Body of pancreas (tissue), 4 donors: ENCODE results near the gene NDST4. TPM values are rescaled to one million over a fixed set of nuclear protein-coding genes. Genes with fewer than 3 reads are reported as not detected.

Source experiments
- ATAC-seq: fragments of 150-250 bp; one replicate; pipeline ENCODE4 v1.9.1; 2016
- DNase-seq, 4 donors: peaks; one replicate each; pipeline ENCODE4 v3.0.0-alpha.2; 2019
- H3K27ac ChIP-seq, 4 donors: fragments of 200-600 bp; sonication (generic); 1 replicate in 3 of 4; 2 replicates in 1 of 4; pipeline versions ENCODE4 v1.5.1 to v1.6.1; 2016 to 2019; ENCODE audit warnings: mild to moderate bottlenecking in 1 of 4, mixed read lengths in 1 of 4, moderate library complexity in 1 of 4
- H3K27me3 ChIP-seq, 2 donors: fragments of 200-600 bp; sonication (generic); one replicate each; pipeline ENCODE4 v1.6.0; 2016; ENCODE audit warnings: mild to moderate bottlenecking in 1 of 2
- H3K36me3 ChIP-seq, 2 donors: fragments of 200-600 bp; sonication (generic); replicated peaks in 1 of 2; 2 replicates each; pipeline ENCODE4 v1.5.1; 2016; ENCODE audit warnings: low read depth in 2 of 2; ENCODE audit not compliant: insufficient read depth in 1 of 2
- H3K4me1 ChIP-seq: fragments of 200-600 bp; sonication (generic); one replicate; pipeline ENCODE4 v1.6.0; 2016
- H3K4me3 ChIP-seq, 2 donors: fragments of 200-600 bp; sonication (generic); 1 replicate in 1 of 2; 2 replicates in 1 of 2; pipeline ENCODE4 v1.5.1; 2016 to 2019
- H3K9me3 ChIP-seq, 3 donors: fragments of 200-600 bp; sonication (generic); 1 replicate in 2 of 3; 2 replicates in 1 of 3; pipeline ENCODE4 v1.5.1; 2016
- CTCF ChIP-seq, 7 experiments: fragments of 450-650 bp in 4 of 7; fragments of 200-600 bp in 3 of 7; sonication (generic) in 3 of 7; IDR thresholded peaks; one replicate each; pipeline ENCODE4 v1.5.1; 2016 to 2019; ENCODE audit warnings: antibody characterized with exemption in 7 of 7
- POLR2A ChIP-seq, 3 donors: fragments of 450-650 bp; IDR thresholded peaks; one replicate each; pipeline ENCODE4 v1.6.1; 2016; ENCODE audit warnings: antibody characterized with exemption in 3 of 3, mild to moderate bottlenecking in 2 of 3
- WGBS, 2 donors: methylation state at CpG; one replicate each; pipeline ENCODE4 v1.1.5; 2017; 5-methylcytosine and 5-hydroxymethylcytosine counted together
- intact Hi-C: fragments of 100-400 bp; cut with DNase I; formaldehyde crosslinking; loops from one replicate; pipeline ENCODE4 v1.15.1; 2023
- total RNA-seq, 2 donors: library from RNA; depleted of rRNA; stranded (reverse); fragments of >200 nt; gene quantifications; one replicate each; pipeline ENCODE4 v1.1.0, GENCODE V29; 2016

The NDST4 gene
- total RNA-seq, 2 donors from 2014 or later: not detected

GRCh38 chr4:114927881-114928280, 185.5 kb downstream of the NDST4 start:
- Histone ChIP-seq H3K36me3 (no peaks in the 10 kb centered on the region), H3K4me1 (no peaks in the 10 kb centered on the region), H3K27me3 (no peaks in the 10 kb centered on the region), H3K4me3 (no peak overlapping the region), H3K27ac (no peak overlapping the region), H3K9me3 (no peaks in the 10 kb centered on the region)
- WGBS, 2 donors: 92 to 97% methylated on average over 2 of the region's 2 CpGs
- no peak for TF ChIP-seq CTCF (IDR thresholded peaks at IDR 0.05)
- no peak for TF ChIP-seq POLR2A (IDR thresholded peaks at IDR 0.05)
- intact Hi-C loops: no loop called here
- DNase-seq (no peak), ATAC-seq (no peak)

- DNase-seq (no peak), ATAC-seq (no peak)
- Histone ChIP-seq H3K4me3 (no peak overlapping the region), H3K27ac (no peak overlapping the region), H3K27me3 (no peaks in the 10 kb centered on the region), H3K4me1 (peaks cover 5% of the 10 kb centered on the region), H3K9me3 (no peaks in the 10 kb centered on the region), H3K36me3 (no peaks in the 10 kb centered on the region)
- TF ChIP-seq POLR2A (IDR thresholded peaks at IDR 0.05) (no peak), CTCF (IDR thresholded peaks at IDR 0.05) (no peak)
- intact Hi-C loops: no loop called here
Observed at GRCh38 chr4:114926583-114926982, 186.8 kb downstream of the NDST4 start.

- 74 to 84% methylated on average over 1 of the region's 1 CpG for WGBS, 2 donors
- intact Hi-C loops: no loop called here
- no peak overlapping the region for H3K4me3 ChIP-seq
- ATAC-seq (no peak), DNase-seq (no peak)
- no peaks in the 10 kb centered on the region for H3K36me3 ChIP-seq
- peaks cover 5% of the 10 kb centered on the region for H3K4me1 ChIP-seq
- H3K9me3 ChIP-seq: no peaks in the 10 kb centered on the region
- no peak overlapping the region for H3K27ac ChIP-seq
- no peak for TF ChIP-seq CTCF (IDR thresholded peaks at IDR 0.05)
- no peak for TF ChIP-seq POLR2A (IDR thresholded peaks at IDR 0.05)
- H3K27me3 ChIP-seq: no peaks in the 10 kb centered on the region
Observed at GRCh38 chr4:114924311-114924710, 189.1 kb downstream of the NDST4 start.

GRCh38 chr4:114922592-114922933, 190.9 kb downstream of the NDST4 start:
- Histone ChIP-seq H3K4me1 (peaks cover 5% of the 10 kb centered on the region), H3K4me3 (no peak overlapping the region), H3K27ac (no peak overlapping the region), H3K9me3 (no peaks in the 10 kb centered on the region), H3K36me3 (no peaks in the 10 kb centered on the region), H3K27me3 (no peaks in the 10 kb centered on the region)
- intact Hi-C loops: no loop called here
- WGBS, 2 donors: 67 to 82% methylated on average over 3 of the region's 3 CpGs
- no peak for TF ChIP-seq POLR2A (IDR thresholded peaks at IDR 0.05)
- no peak for TF ChIP-seq CTCF (IDR thresholded peaks at IDR 0.05)
- ATAC-seq (no peak), DNase-seq (no peak)

GRCh38 chr4:114921790-114922591, 191.4 kb downstream of the NDST4 start:
- H3K27ac ChIP-seq: no peak overlapping the region
- no peak for TF ChIP-seq POLR2A (IDR thresholded peaks at IDR 0.05)
- no peak for TF ChIP-seq CTCF (IDR thresholded peaks at IDR 0.05)
- DNase-seq: no peak
- no peaks in the 10 kb centered on the region for H3K36me3 ChIP-seq
- ATAC-seq: no peak
- intact Hi-C loops: no loop called here
- 46 to 56% methylated on average over 13 of the region's 13 CpGs for WGBS, 2 donors
- H3K27me3 ChIP-seq: no peaks in the 10 kb centered on the region
- no peaks in the 10 kb centered on the region for H3K9me3 ChIP-seq
- peaks cover 5% of the 10 kb centered on the region for H3K4me1 ChIP-seq
- no peak overlapping the region for H3K4me3 ChIP-seq
